ENCODE measurements around the gene SSTR5. TPM values are rescaled to one million over a fixed set of nuclear protein-coding genes. Genes with fewer than 3 reads are reported as not detected.
A peak's percentile ranks its signal among the peaks of the same experiment; 100 is the strongest.

SSTR5 gene
- total and polyA plus RNA-seq, 2 donors (not counting 1 experiment from before 2014, with no cell fraction given) = not detected

DNA sequence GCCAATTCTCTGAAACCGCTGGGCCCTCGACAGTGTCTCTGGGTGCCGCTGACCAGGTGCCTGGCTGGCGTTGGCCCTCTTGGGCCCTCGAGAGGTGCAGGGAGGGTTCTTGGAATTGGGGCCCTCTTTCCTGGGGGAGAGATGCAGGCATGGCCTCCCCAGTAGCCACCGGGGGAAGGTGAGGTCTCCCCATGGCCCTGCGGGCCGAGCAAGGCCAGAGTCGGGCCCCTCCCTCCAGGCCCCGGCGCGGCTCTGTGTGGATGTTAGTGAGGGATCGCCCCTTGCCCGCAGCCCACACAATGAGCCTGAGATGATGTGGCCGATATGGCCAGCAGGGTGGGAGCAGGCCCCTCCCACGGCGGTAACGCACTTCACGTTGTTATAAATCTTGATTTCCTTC lies 46.6 kb downstream of the SSTR5 start:
- Mint-ChIP-seq H3K4me3 (no peak overlapping the region), H3K4me1 (peaks cover 5% of the 10 kb centered on the region), H3K27me3 (no peaks in the 10 kb centered on the region), H3K9me3 (ENCODE audit: insufficient read depth) (no peaks in the 10 kb centered on the region), H3K27ac (no peak overlapping the region)
- Histone ChIP-seq H3K9ac (ENCODE audit: low read length) (no peak overlapping the region), H3K4me2 (replicated peaks; ENCODE audit: low read depth, low read length, poor library complexity, severe bottlenecking) (no peak overlapping the region), H3K4me3 (ENCODE audit: control extremely low read depth in 1 of 5, extremely low read depth in 1 of 5, insufficient read depth in 1 of 5, low read depth in 2 of 5, low read length in 4 of 5) (no peak overlapping the region), H3K4me1 (ENCODE audit: control insufficient read depth in 2 of 2, insufficient read depth in 2 of 2, low read length in 2 of 2) (peaks cover 0 to 8% of the 10 kb centered on the region in 2 donors), H4K20me1 (ENCODE audit: control insufficient read depth, insufficient read depth, low read length, poor library complexity, severe bottlenecking) (no peaks in the 10 kb centered on the region), H2AFZ (ENCODE audit: insufficient read depth, low read depth, low read length, poor library complexity, severe bottlenecking) (no peak overlapping the region), H3K36me3 (replicated peaks in 1 of 2; ENCODE audit: control extremely low read depth in 1 of 2, control insufficient read depth in 1 of 2, extremely low read depth in 1 of 2, insufficient read depth in 2 of 2, low read length in 1 of 2) (no peaks in the 10 kb centered on the region), H3K79me2 (ENCODE audit: control insufficient read depth, insufficient read depth, low read length) (no peaks in the 10 kb centered on the region), H3K9me3 (ENCODE audit: control extremely low read depth in 1 of 3, control insufficient read depth in 2 of 3, insufficient read depth in 1 of 3, low read length in 2 of 3) (no peaks in the 10 kb centered on the region), H3K27ac (ENCODE audit: low read length in 2 of 2) (no peak overlapping the region), H3K27me3 (replicated peaks in 1 of 4; ENCODE audit: control extremely low read depth in 1 of 4, control insufficient read depth in 3 of 4, insufficient read depth in 4 of 4, low read length in 3 of 4) (peaks cover 0 to 3% (median 0%) of the 10 kb centered on the region in 4 experiments)
- DNase-seq (no peak), ATAC-seq (ENCODE audit: low read depth) (no peak)
- WGBS (ENCODE audit: insufficient coverage) = 66% methylated on average over 14 of the region's 19 CpGs
- intact Hi-C loops (cut with micrococcal nuclease) = no loop called here
- TF ChIP-seq, protein P1, sequence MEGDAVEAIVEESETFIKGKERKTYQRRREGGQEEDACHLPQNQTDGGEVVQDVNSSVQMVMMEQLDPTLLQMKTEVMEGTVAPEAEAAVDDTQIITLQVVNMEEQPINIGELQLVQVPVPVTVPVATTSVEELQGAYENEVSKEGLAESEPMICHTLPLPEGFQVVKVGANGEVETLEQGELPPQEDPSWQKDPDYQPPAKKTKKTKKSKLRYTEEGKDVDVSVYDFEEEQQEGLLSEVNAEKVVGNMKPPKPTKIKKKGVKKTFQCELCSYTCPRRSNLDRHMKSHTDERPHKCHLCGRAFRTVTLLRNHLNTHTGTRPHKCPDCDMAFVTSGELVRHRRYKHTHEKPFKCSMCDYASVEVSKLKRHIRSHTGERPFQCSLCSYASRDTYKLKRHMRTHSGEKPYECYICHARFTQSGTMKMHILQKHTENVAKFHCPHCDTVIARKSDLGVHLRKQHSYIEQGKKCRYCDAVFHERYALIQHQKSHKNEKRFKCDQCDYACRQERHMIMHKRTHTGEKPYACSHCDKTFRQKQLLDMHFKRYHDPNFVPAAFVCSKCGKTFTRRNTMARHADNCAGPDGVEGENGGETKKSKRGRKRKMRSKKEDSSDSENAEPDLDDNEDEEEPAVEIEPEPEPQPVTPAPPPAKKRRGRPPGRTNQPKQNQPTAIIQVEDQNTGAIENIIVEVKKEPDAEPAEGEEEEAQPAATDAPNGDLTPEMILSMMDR (IDR thresholded peaks at IDR 0.05) = no peak
- TF ChIP-seq EZH2 (IDR thresholded peaks at IDR 0.05; ENCODE audit: borderline replicate concordance, insufficient read depth, low read depth, low read length, poor library complexity, severe bottlenecking) = no peak
- ChIA-PET CTCF (no interaction called here), POLR2A (no interaction called here)

GRCh38 chr16:1119766-1120576 lies 47.4 kb downstream of the SSTR5 start:
- H3K4me1 ChIP-seq (ENCODE audit: control insufficient read depth in 2 of 2, insufficient read depth in 2 of 2, low read length in 2 of 2) = peaks cover 0 to 8% of the 10 kb centered on the region in 2 donors
- DNase-seq = no peak
- no peaks in the 10 kb centered on the region for H4K20me1 ChIP-seq (ENCODE audit: control insufficient read depth, insufficient read depth, low read length, poor library complexity, severe bottlenecking)
- H3K27me3 ChIP-seq (replicated peaks in 1 of 4; ENCODE audit: control extremely low read depth in 1 of 4, control insufficient read depth in 3 of 4, insufficient read depth in 4 of 4, low read length in 3 of 4) = peaks cover 0 to 3% (median 0%) of the 10 kb centered on the region in 4 experiments
- peaks cover 5% of the 10 kb centered on the region for H3K4me1 Mint-ChIP-seq
- H3K9ac ChIP-seq (ENCODE audit: low read length) = no peak overlapping the region
- H3K27ac Mint-ChIP-seq = no peak overlapping the region
- H3K27ac ChIP-seq (ENCODE audit: low read length in 2 of 2) = no peak overlapping the region
- no peaks in the 10 kb centered on the region for H3K27me3 Mint-ChIP-seq
- intact Hi-C loops (cut with micrococcal nuclease) = no loop called here
- peak overlapping the region; percentile 38 for H3K4me2 ChIP-seq (replicated peaks; ENCODE audit: low read depth, low read length, poor library complexity, severe bottlenecking)
- H3K9me3 Mint-ChIP-seq (ENCODE audit: insufficient read depth) = no peaks in the 10 kb centered on the region
- H3K36me3 ChIP-seq (replicated peaks in 1 of 2; ENCODE audit: control extremely low read depth in 1 of 2, control insufficient read depth in 1 of 2, extremely low read depth in 1 of 2, insufficient read depth in 2 of 2, low read length in 1 of 2) = no peaks in the 10 kb centered on the region
- H3K79me2 ChIP-seq (ENCODE audit: control insufficient read depth, insufficient read depth, low read length) = no peaks in the 10 kb centered on the region
- CTCF ChIA-PET = no interaction called here
- peak; percentile 28 for ATAC-seq (ENCODE audit: low read depth)
- H3K4me3 Mint-ChIP-seq = no peak overlapping the region
- POLR2A ChIA-PET = no interaction called here
- no peak overlapping the region for H2AFZ ChIP-seq (ENCODE audit: insufficient read depth, low read depth, low read length, poor library complexity, severe bottlenecking)
- TF ChIP-seq, protein P1 (IDR thresholded peaks at IDR 0.05) = no peak
- TF ChIP-seq EZH2 (IDR thresholded peaks at IDR 0.05; ENCODE audit: borderline replicate concordance, insufficient read depth, low read depth, low read length, poor library complexity, severe bottlenecking) = no peak
- no peak overlapping the region for H3K4me3 ChIP-seq (ENCODE audit: control extremely low read depth in 1 of 5, extremely low read depth in 1 of 5, insufficient read depth in 1 of 5, low read depth in 2 of 5, low read length in 4 of 5)
- no peaks in the 10 kb centered on the region for H3K9me3 ChIP-seq (ENCODE audit: control extremely low read depth in 1 of 3, control insufficient read depth in 2 of 3, insufficient read depth in 1 of 3, low read length in 2 of 3)
- WGBS (ENCODE audit: insufficient coverage) = 61% methylated on average over 34 of the region's 35 CpGs

Measured in B cell (primary cell).